H1 (cell line): ENCODE data around the gene GON4L. TPM values are rescaled to one million over a fixed set of nuclear protein-coding genes. Genes with fewer than 3 reads are reported as not detected.

Experiments
- CTCF ChIA-PET: fragments of 300-600 bp; sonication (Branson Sonifier 250); formaldehyde crosslinking; loops from one replicate; lab custom pipeline; 2021; ENCODE audit not compliant: partially characterized antibody; lab: Charles Lee
- POLR2A ChIA-PET: fragments of 300-600 bp; sonication (Branson Sonifier 250); formaldehyde crosslinking; loops from one replicate; lab custom pipeline; 2021; ENCODE audit warnings: inconsistent platforms; ENCODE audit not compliant: partially characterized antibody; lab: Charles Lee
- DNase-seq, 2 experiments: peaks; one replicate each; pipeline versions ENCODE4 v3.0.0 to v3.0.0-alpha.2; 2010 to 2022; ENCODE audit warnings: low spot score in 2 of 2, low read depth in 1 of 2, mixed read lengths in 1 of 2
- FAIRE-seq: peaks from 2 replicates; lab custom pipeline; 2011; peaks lifted over from hg19 to GRCh38; lab: Jason Lieb, UNC
- H2AFZ ChIP-seq: 2 replicates; pipeline ENCODE4 v1.8.1; 2012; ENCODE audit warnings: low read length, inconsistent platforms
- H2AK5ac ChIP-seq: 2 replicates; pipeline ENCODE4 v1.6.1; 2013; ENCODE audit warnings: low read depth, low read length
- H2BK120ac ChIP-seq: replicated peaks from 2 replicates; pipeline ENCODE3; 2013; ENCODE audit warnings: low read depth, low read length, inconsistent platforms
- H2BK12ac ChIP-seq: 2 replicates; pipeline ENCODE4 v1.6.1; 2013; ENCODE audit warnings: low read depth, low read length
- H2BK15ac ChIP-seq: 2 replicates; pipeline ENCODE4 v1.6.1; 2013; ENCODE audit warnings: low read length
- H2BK20ac ChIP-seq: 2 replicates; pipeline ENCODE4 v1.6.1; 2013; ENCODE audit warnings: low read length
- H2BK5ac ChIP-seq: 2 replicates; pipeline ENCODE4 v1.6.1; 2013; ENCODE audit warnings: low read depth, low read length
- H3K14ac ChIP-seq: 2 replicates; pipeline ENCODE4 v1.6.1; 2013; ENCODE audit warnings: inconsistent platforms; ENCODE audit not compliant: insufficient read length
- H3K18ac ChIP-seq: 2 replicates; pipeline ENCODE4 v1.6.1; 2013; ENCODE audit warnings: low read length; ENCODE audit errors: extremely low read depth
- H3K23ac ChIP-seq: 2 replicates; pipeline ENCODE4 v1.6.1; 2013; ENCODE audit warnings: inconsistent platforms; ENCODE audit not compliant: insufficient read length
- H3K23me2 ChIP-seq: 2 replicates; pipeline ENCODE4 v1.6.1; 2013; ENCODE audit warnings: low read depth, low read length
- H3K27ac ChIP-seq: 2 replicates; pipeline ENCODE4 v1.6.1; 2011; ENCODE audit warnings: low read depth, low read length, inconsistent platforms
- H3K27me3 ChIP-seq, 4 experiments: replicated peaks in 1 of 4; 1 replicate in 1 of 4; 2 replicates in 3 of 4; pipeline versions ENCODE4 v1.6.1 to v1.8.1; 2011 to 2013; ENCODE audit warnings: low read length in 3 of 4, mild to moderate bottlenecking in 3 of 4, inconsistent platforms in 2 of 4, mixed read lengths in 2 of 4, moderate library complexity in 1 of 4; ENCODE audit not compliant: control insufficient read depth in 3 of 4, insufficient read depth in 3 of 4; ENCODE audit errors: extremely low read depth in 1 of 4
- H3K36me3 ChIP-seq, 4 experiments: 2 replicates each; pipeline versions ENCODE4 v1.6.1 to v1.8.1; 2011 to 2013; ENCODE audit warnings: mild to moderate bottlenecking in 4 of 4, low read length in 3 of 4, moderate library complexity in 2 of 4, control low read depth in 1 of 4, inconsistent platforms in 1 of 4; ENCODE audit not compliant: insufficient read depth in 4 of 4, control insufficient read depth in 2 of 4
- H3K4ac ChIP-seq: replicated peaks from 2 replicates; pipeline ENCODE3; 2013; ENCODE audit warnings: low read length, low read depth, mixed read lengths, inconsistent platforms; ENCODE audit not compliant: insufficient read length
- H3K4me1 ChIP-seq, 4 experiments: replicated peaks in 1 of 4; 1 replicate in 1 of 4; 2 replicates in 3 of 4; pipeline versions ENCODE4 v1.6.1 to v1.8.1; 2011 to 2013; ENCODE audit warnings: low read length in 3 of 4, inconsistent platforms in 2 of 4, mixed read lengths in 1 of 4; ENCODE audit not compliant: insufficient read depth in 4 of 4, control insufficient read depth in 3 of 4
- H3K4me2 ChIP-seq, 2 experiments: 2 replicates each; pipeline versions ENCODE4 v1.6.1 to v1.8.1; 2011 to 2013; ENCODE audit warnings: low read depth in 2 of 2, low read length in 2 of 2, control low read depth in 1 of 2, inconsistent platforms in 1 of 2, mild to moderate bottlenecking in 1 of 2; ENCODE audit not compliant: insufficient read depth in 1 of 2
- H3K4me3 ChIP-seq, 4 experiments: fragments of 200-600, 300-600 bp in 1 of 4; sonication (generic), shearing (Covaris generic), sonication (Bioruptor Twin) in 1 of 4; 2 replicates each; pipeline versions ENCODE4 v1.5.1 to v1.8.1; 2011 to 2016; ENCODE audit warnings: low read length in 4 of 4, low read depth in 3 of 4, control low read depth in 2 of 4, inconsistent platforms in 2 of 4, mild to moderate bottlenecking in 2 of 4, mixed read lengths in 1 of 4, moderate library complexity in 1 of 4; ENCODE audit not compliant: insufficient read depth in 2 of 4; ENCODE audit errors: extremely low read depth in 1 of 4
- H3K56ac ChIP-seq: replicated peaks from 2 replicates; pipeline ENCODE3; 2013; ENCODE audit warnings: low read depth, mild to moderate bottlenecking, mixed read lengths, low read length, inconsistent platforms; ENCODE audit not compliant: insufficient read length
- H3K79me1 ChIP-seq: 2 replicates; pipeline ENCODE4 v1.6.1; 2013; ENCODE audit warnings: low read depth, low read length, control low read depth
- H3K79me2 ChIP-seq, 2 experiments: 2 replicates each; pipeline versions ENCODE4 v1.6.1 to v1.8.1; 2012 to 2013; ENCODE audit warnings: low read length in 2 of 2, mild to moderate bottlenecking in 2 of 2, inconsistent platforms in 1 of 2; ENCODE audit not compliant: insufficient read depth in 2 of 2, control insufficient read depth in 1 of 2
- H3K9ac ChIP-seq, 4 experiments: replicated peaks in 1 of 4; 1 replicate in 1 of 4; 2 replicates in 3 of 4; pipeline versions ENCODE4 v1.6.1 to v1.8.1; 2011 to 2013; ENCODE audit warnings: low read depth in 3 of 4, low read length in 3 of 4, control low read depth in 2 of 4, mild to moderate bottlenecking in 2 of 4, moderate library complexity in 2 of 4, inconsistent platforms in 1 of 4; ENCODE audit errors: extremely low read depth in 1 of 4
- H3K9me3 ChIP-seq, 2 experiments: 2 replicates each; pipeline versions ENCODE4 v1.6.1 to v1.8.1; 2012 to 2013; ENCODE audit warnings: mild to moderate bottlenecking in 2 of 2, moderate library complexity in 2 of 2, control low read depth in 1 of 2, inconsistent platforms in 1 of 2, low read depth in 1 of 2, low read length in 1 of 2, mixed read lengths in 1 of 2; ENCODE audit not compliant: insufficient read depth in 2 of 2
- H4K20me1 ChIP-seq, 2 experiments: replicated peaks in 1 of 2; 2 replicates each; pipeline versions ENCODE3 to v1.8.1; 2011 to 2013; ENCODE audit warnings: inconsistent platforms in 2 of 2, low read length in 2 of 2, mild to moderate bottlenecking in 1 of 2; ENCODE audit not compliant: insufficient read depth in 2 of 2, control insufficient read depth in 1 of 2
- H4K5ac ChIP-seq: 2 replicates; pipeline ENCODE4 v1.6.1; 2013; ENCODE audit warnings: low read length, low read depth, mixed read lengths, inconsistent platforms; ENCODE audit not compliant: insufficient read length
- H4K8ac ChIP-seq: 2 replicates; pipeline ENCODE4 v1.8.0; 2013; ENCODE audit warnings: mild to moderate bottlenecking, moderate library complexity, low read length, inconsistent platforms; ENCODE audit not compliant: insufficient read depth; ENCODE audit errors: extremely low read depth
- H4K91ac ChIP-seq: replicated peaks from 2 replicates; pipeline ENCODE3; 2013; ENCODE audit warnings: low read length, mixed read lengths, inconsistent platforms; ENCODE audit not compliant: insufficient read length
- CTBP2 ChIP-seq: IDR thresholded peaks from 2 replicates; pipeline ENCODE4 v1.7.0; 2011; ENCODE audit warnings: borderline replicate concordance, mild to moderate bottlenecking, moderate library complexity, mixed read lengths, low read length; ENCODE audit not compliant: insufficient read depth, insufficient read length
- ZNF274 ChIP-seq: IDR thresholded peaks from 2 replicates; pipeline ENCODE4 v1.7.0; 2012; ENCODE audit warnings: low read length, borderline replicate concordance; ENCODE audit errors: extremely low read depth
- WGBS, 2 experiments: shearing (Covaris generic) in 1 of 2; methylation state at CpG; one replicate each; pipeline versions ENCODE4 v1.1.6 to v1.1.7; 2013 to 2015; ENCODE audit warnings: low lambda C conversion rate in 2 of 2, mixed read lengths in 2 of 2, inconsistent platforms in 1 of 2, low coverage in 1 of 2, missing lambda C conversion rate in 1 of 2; ENCODE audit not compliant: insufficient replicate concordance in 2 of 2, insufficient coverage in 1 of 2, insufficient read length in 1 of 2; ENCODE audit errors: extremely low coverage in 1 of 2, missing lambda C conversion rate in 1 of 2; 5-methylcytosine and 5-hydroxymethylcytosine counted together
- polyA plus RNA-seq, 7 experiments: library from polyadenylated mRNA; depleted of rRNA in 3 of 7; stranded (reverse) in 5 of 7; unstranded in 2 of 7; fragments of >200 nt in 5 of 7; fragments of 200-250 nt in 2 of 7; gene quantifications; 1 replicate in 5 of 7; 2 replicates in 1 of 7; 4 replicates in 1 of 7; pipeline versions ENCODE4 v1.2.1 to v1.2.3, GENCODE V29; 2011 to 2013; ENCODE audit warnings: missing spikeins in 2 of 7, mixed read lengths in 2 of 7
- total RNA-seq: library from RNA; stranded (reverse); fragmentation: NEBNext Ultra II Directional; extraction: Animal tissue kit (Norgen Biotek cat#: 25700); gene quantifications from 2 replicates; pipeline ENCODE4 v1.2.1, GENCODE V29; 2021

Gene GON4L
- total and polyA plus RNA-seq, 2 of the 8 experiments (the other 6 are each of a cell fraction or from before 2014, with no cell fraction given): 26.2 to 52.1 TPM

- WGBS, 2 experiments: 94% methylated on average over 4 of the region's 4 CpGs; no CpG with 5 or more reads in 1 of the 2 experiments
- Histone ChIP-seq H3K27ac (no peak overlapping the region), H3K9me3 (no peaks in the 10 kb centered on the region), H2BK120ac (no peak overlapping the region), H2BK12ac (no peak overlapping the region), H2AK5ac (no peak overlapping the region), H3K36me3 (peaks cover 17 to 64% (median 37%) of the 10 kb centered on the region in 4 experiments; a peak in 7 of 8 replicates), H3K23ac (no peak overlapping the region), H2BK15ac (no peak overlapping the region), H2BK5ac (no peak overlapping the region), H2AFZ (no peak overlapping the region), H3K56ac (no peak overlapping the region), H4K8ac (no peak overlapping the region), H3K4me2 (no peak overlapping the region), H3K18ac (no peak overlapping the region), H4K5ac (no peak overlapping the region), H2BK20ac (no peak overlapping the region), H3K27me3 (no peaks in the 10 kb centered on the region), H3K14ac (no peak overlapping the region), H3K4me3 (no peak overlapping the region), H3K79me1 (no peaks in the 10 kb centered on the region), H3K9ac (no peak overlapping the region), H4K91ac (no peak overlapping the region), H4K20me1 (no peaks in the 10 kb centered on the region), H3K23me2 (no peaks in the 10 kb centered on the region), H3K79me2 (no peaks in the 10 kb centered on the region), H3K4me1 (no peaks in the 10 kb centered on the region), H3K4ac (no peak overlapping the region)
- FAIRE-seq (no peak), DNase-seq (no peak)
- ChIA-PET POLR2A (no interaction called here), CTCF (interaction anchor here (0.7 to 1.8 kb wide), 2 partner anchors 31 to 119 kb away, joined by 3 to 4 read pairs; no protein-coding TSS in a partner anchor)
- TF ChIP-seq ZNF274 (no peak), CTBP2 (no peak)
Observed at GRCh38 chr1:155759966-155760630, 96.9 kb downstream of the GON4L start.
